Right atrium auricular region (tissue), 2 donors: ENCODE results near the gene DCHS2. TPM values are rescaled to one million over a fixed set of nuclear protein-coding genes. Genes with fewer than 3 reads are reported as not detected.

Experiments
- DNase-seq: peaks from one replicate; pipeline ENCODE4 v3.0.0-alpha.2; 2019; ENCODE audit warnings: low spot score
- H3K27ac ChIP-seq, 2 donors: fragments of 200-600 bp; sonication (generic); 1 replicate in 1 of 2; 2 replicates in 1 of 2; pipeline ENCODE4 v1.5.1; 2016 to 2019
- H3K27me3 ChIP-seq, 2 donors: fragments of 200-600 bp; sonication (generic); one replicate each; pipeline versions ENCODE4 v1.5.1 to v1.6.0; 2017 to 2019
- H3K36me3 ChIP-seq: fragments of 200-600 bp; sonication (generic); one replicate; pipeline ENCODE4 v1.5.1; 2016
- H3K4me1 ChIP-seq, 2 donors: fragments of 200-600 bp; sonication (generic); one replicate each; pipeline versions ENCODE4 v1.5.1 to v1.6.0; 2017 to 2019
- H3K4me3 ChIP-seq, 2 donors: fragments of 200-600 bp; sonication (generic); 1 replicate in 1 of 2; 2 replicates in 1 of 2; pipeline ENCODE4 v1.5.1; 2017 to 2019; ENCODE audit warnings: mild to moderate bottlenecking in 1 of 2, moderate library complexity in 1 of 2
- H3K9me3 ChIP-seq, 2 donors: fragments of 200-600 bp; sonication (generic); one replicate each; pipeline ENCODE4 v1.5.1; 2019
- CTCF ChIP-seq, 2 donors: fragments of 200-600 bp; sonication (generic); IDR thresholded peaks; one replicate each; pipeline ENCODE4 v1.5.1; 2019; ENCODE audit warnings: antibody characterized with exemption in 2 of 2
- total RNA-seq, 2 donors: library from RNA; depleted of rRNA; stranded (reverse); fragments of >200 nt; gene quantifications; one replicate each; pipeline ENCODE4 v1.1.0, GENCODE V29; 2016

The DCHS2 gene
- total RNA-seq, 2 donors from 2014 or later, result 0.04 TPM; not detected in 1

- Histone ChIP-seq H3K4me1 (no peaks in the 10 kb centered on the region), H3K9me3 (no peaks in the 10 kb centered on the region), H3K27ac (no peak overlapping the region), H3K27me3 (no peaks in the 10 kb centered on the region), H3K36me3 (no peaks in the 10 kb centered on the region), H3K4me3 (no peak overlapping the region)
- no peak for DNase-seq
- TF ChIP-seq CTCF (IDR thresholded peaks at IDR 0.05), result no peak
Observed at GRCh38 chr4:154307451-154307850, 184.1 kb downstream of the DCHS2 start.

- no peaks in the 10 kb centered on the region for H3K36me3 ChIP-seq
- no peak overlapping the region for H3K4me3 ChIP-seq
- TF ChIP-seq CTCF (IDR thresholded peaks at IDR 0.05), result no peak
- DNase-seq, result no peak
- H3K27ac ChIP-seq, result no peak overlapping the region
- H3K27me3 ChIP-seq, result no peaks in the 10 kb centered on the region
- H3K4me1 ChIP-seq, result no peaks in the 10 kb centered on the region
- no peaks in the 10 kb centered on the region for H3K9me3 ChIP-seq
Observed at GRCh38 chr4:154305616-154306015, 186.0 kb downstream of the DCHS2 start.

GRCh38 chr4:154304679-154305078, 186.9 kb downstream of the DCHS2 start:
- Histone ChIP-seq H3K36me3 (no peaks in the 10 kb centered on the region), H3K9me3 (no peaks in the 10 kb centered on the region), H3K27ac (no peak overlapping the region), H3K27me3 (no peaks in the 10 kb centered on the region), H3K4me1 (no peaks in the 10 kb centered on the region), H3K4me3 (no peak overlapping the region)
- DNase-seq, result no peak
- TF ChIP-seq CTCF (IDR thresholded peaks at IDR 0.05), result no peak

- H3K4me3 ChIP-seq, result no peak overlapping the region
- H3K27me3 ChIP-seq, result no peaks in the 10 kb centered on the region
- no peak for DNase-seq
- H3K36me3 ChIP-seq, result no peaks in the 10 kb centered on the region
- H3K4me1 ChIP-seq, result no peaks in the 10 kb centered on the region
- peaks cover 0 to 6% of the 10 kb centered on the region in 2 donors for H3K9me3 ChIP-seq
- H3K27ac ChIP-seq, result no peak overlapping the region
- no peak for TF ChIP-seq CTCF (IDR thresholded peaks at IDR 0.05)
Observed at GRCh38 chr4:154294652-154295350, 196.8 kb downstream of the DCHS2 start.

- DNase-seq, result no peak
- Histone ChIP-seq H3K27me3 (no peaks in the 10 kb centered on the region), H3K9me3 (peaks cover 0 to 7% of the 10 kb centered on the region in 2 donors), H3K36me3 (no peaks in the 10 kb centered on the region), H3K27ac (no peak overlapping the region), H3K4me3 (no peak overlapping the region), H3K4me1 (no peaks in the 10 kb centered on the region)
- TF ChIP-seq CTCF (IDR thresholded peaks at IDR 0.05), result no peak
Observed at GRCh38 chr4:154293427-154293826, 198.2 kb downstream of the DCHS2 start.

- Histone ChIP-seq H3K4me3 (no peak overlapping the region), H3K9me3 (peaks cover 0 to 7% of the 10 kb centered on the region in 2 donors), H3K4me1 (no peaks in the 10 kb centered on the region), H3K27ac (no peak overlapping the region), H3K27me3 (no peaks in the 10 kb centered on the region), H3K36me3 (no peaks in the 10 kb centered on the region)
- DNase-seq, result no peak
- no peak for TF ChIP-seq CTCF (IDR thresholded peaks at IDR 0.05)
Observed at GRCh38 chr4:154292589-154292988, 199.0 kb downstream of the DCHS2 start.
